Endodermal cell (in vitro differentiated cells): ENCODE measurements around the gene PPDPF. TPM values are rescaled to one million over a fixed set of nuclear protein-coding genes. Genes with fewer than 3 reads are reported as not detected.

Experiments
- DNase-seq: peaks from one replicate; pipeline ENCODE4 v3.0.0-alpha.2; 2017
- H3K27ac ChIP-seq: 2 replicates; pipeline ENCODE4 v1.5.1; 2013; ENCODE audit warnings: mild to moderate bottlenecking, low read depth, low read length, moderate library complexity
- H3K27me3 ChIP-seq: 2 replicates; pipeline ENCODE4 v1.6.1; 2013; ENCODE audit warnings: mild to moderate bottlenecking, low read length, moderate library complexity; ENCODE audit not compliant: insufficient read depth, control insufficient read depth, poor library complexity, severe bottlenecking
- H3K36me3 ChIP-seq: 2 replicates; pipeline ENCODE4 v1.7.0; 2013; ENCODE audit warnings: mild to moderate bottlenecking, low read length, moderate library complexity; ENCODE audit not compliant: control insufficient read depth, insufficient read depth
- H3K4me1 ChIP-seq: one replicate; pipeline ENCODE4 v1.7.0; 2013; ENCODE audit warnings: low read length; ENCODE audit not compliant: control insufficient read depth, insufficient read depth
- H3K4me3 ChIP-seq: 2 replicates; pipeline ENCODE4 v1.5.1; 2013; ENCODE audit warnings: mild to moderate bottlenecking, low read length, moderate library complexity
- H3K9ac ChIP-seq: 2 replicates; pipeline ENCODE4 v1.6.1; 2013; ENCODE audit warnings: mild to moderate bottlenecking, low read length, moderate library complexity; ENCODE audit not compliant: poor library complexity, severe bottlenecking; ENCODE audit errors: extremely low read depth
- H3K9me3 ChIP-seq: 2 replicates; pipeline ENCODE4 v1.6.1; 2013; ENCODE audit warnings: mild to moderate bottlenecking, low read length, moderate library complexity; ENCODE audit not compliant: control insufficient read depth
- H3K27ac Mint-ChIP-seq: 2 replicates; pipeline ENCODE4 v1.8.0; 2020; ENCODE audit warnings: mixed read lengths
- H3K27me3 Mint-ChIP-seq: 2 replicates; pipeline ENCODE4 v1.8.0; 2021; ENCODE audit warnings: mild to moderate bottlenecking, mixed read lengths; ENCODE audit not compliant: insufficient read depth
- H3K36me3 Mint-ChIP-seq: 2 replicates; pipeline ENCODE4 v1.8.0; 2020; ENCODE audit warnings: low read depth, mixed read lengths
- H3K4me1 Mint-ChIP-seq: 2 replicates; pipeline ENCODE4 v1.8.0; 2020; ENCODE audit warnings: mixed read lengths
- H3K4me3 Mint-ChIP-seq: 2 replicates; pipeline ENCODE4 v1.8.0; 2020; ENCODE audit warnings: mild to moderate bottlenecking, moderate library complexity, mixed read lengths
- H3K9me3 Mint-ChIP-seq: 2 replicates; pipeline ENCODE4 v1.8.0; 2020; ENCODE audit warnings: mild to moderate bottlenecking, mixed read lengths
- WGBS, 2 experiments: methylation state at CpG; one replicate each; pipeline versions ENCODE4 v1.1.5 to v1.1.7; 2013; ENCODE audit warnings: missing lambda C conversion rate in 2 of 2, mixed read lengths in 1 of 2; ENCODE audit not compliant: insufficient coverage in 1 of 2, insufficient read length in 1 of 2; 5-methylcytosine and 5-hydroxymethylcytosine counted together
- total RNA-seq, 2 donors: library from RNA; stranded (reverse); fragmentation: NEBNext Ultra II Directional in 1 of 2; extraction: Animal tissue kit (Norgen Biotek cat#: 25700) in 1 of 2; gene quantifications; 2 replicates in 1 of 2; 3 replicates in 1 of 2; pipeline ENCODE4 v1.2.1, GENCODE V29; 2021
- TF ChIP-seq, protein P1 (sequence below): fragments of 200-600 bp; sonication (generic); conservative IDR thresholded peaks from 2 replicates; pipeline ENCODE4 v1.5.0; 2021; ENCODE audit warnings: antibody characterized with exemption, mild to moderate bottlenecking

Gene PPDPF
- total RNA-seq, 2 donors from 2014 or later, result 247 to 296 TPM

DNA sequence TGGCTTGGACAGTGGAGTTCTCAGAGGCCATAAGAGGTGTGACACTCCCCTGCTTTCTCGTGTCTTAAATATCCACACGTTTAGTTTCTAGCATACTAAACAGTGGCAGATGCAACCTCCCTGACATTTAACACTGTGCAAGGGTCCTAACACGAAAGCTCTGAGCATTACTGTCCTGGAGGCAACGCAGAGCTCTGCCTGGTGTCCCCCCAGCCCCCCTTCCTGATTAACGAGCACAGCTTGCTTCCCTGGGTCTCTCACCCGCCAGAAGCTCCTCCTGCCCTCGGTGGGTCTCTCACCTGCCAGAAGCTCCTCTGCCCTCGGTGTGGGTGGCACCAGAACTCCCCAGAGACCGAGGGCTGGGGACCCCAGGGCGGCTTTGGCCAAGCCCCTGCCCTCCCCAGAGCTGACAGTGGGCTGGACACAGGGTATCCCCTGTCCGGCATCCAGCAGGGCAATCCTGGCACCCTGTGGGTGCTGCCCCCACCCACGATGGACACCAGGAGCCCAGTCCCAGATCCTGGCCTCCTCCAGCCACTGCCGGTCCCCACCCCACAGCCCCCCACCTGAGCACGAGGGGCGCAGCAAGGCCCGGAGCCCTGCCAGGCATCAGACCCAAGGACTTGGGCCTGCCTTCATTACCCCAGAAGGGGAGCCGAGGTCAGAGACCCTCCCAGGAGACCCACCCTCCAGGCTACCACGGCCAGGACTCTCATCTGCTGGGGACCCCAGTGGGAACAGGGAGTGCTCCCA lies 35.7 kb upstream of the PPDPF start:
- WGBS, 2 experiments, result 63 to 80% methylated on average over 1 to 18 of the region's 18 CpGs
- Histone ChIP-seq H3K4me1 (no peaks in the 10 kb centered on the region), H3K36me3 (no peaks in the 10 kb centered on the region), H3K4me3 (no peak overlapping the region), H3K9me3 (no peaks in the 10 kb centered on the region), H3K9ac (no peak overlapping the region), H3K27ac (no peak overlapping the region), H3K27me3 (peaks cover 26% of the 10 kb centered on the region)
- Mint-ChIP-seq H3K4me3 (no peak overlapping the region), H3K36me3 (no peaks in the 10 kb centered on the region), H3K9me3 (peaks cover 2% of the 10 kb centered on the region), H3K27ac (no peak overlapping the region), H3K4me1 (no peaks in the 10 kb centered on the region), H3K27me3 (peaks cover 26% of the 10 kb centered on the region)
- DNase-seq, result no peak
- TF ChIP-seq, protein P1, sequence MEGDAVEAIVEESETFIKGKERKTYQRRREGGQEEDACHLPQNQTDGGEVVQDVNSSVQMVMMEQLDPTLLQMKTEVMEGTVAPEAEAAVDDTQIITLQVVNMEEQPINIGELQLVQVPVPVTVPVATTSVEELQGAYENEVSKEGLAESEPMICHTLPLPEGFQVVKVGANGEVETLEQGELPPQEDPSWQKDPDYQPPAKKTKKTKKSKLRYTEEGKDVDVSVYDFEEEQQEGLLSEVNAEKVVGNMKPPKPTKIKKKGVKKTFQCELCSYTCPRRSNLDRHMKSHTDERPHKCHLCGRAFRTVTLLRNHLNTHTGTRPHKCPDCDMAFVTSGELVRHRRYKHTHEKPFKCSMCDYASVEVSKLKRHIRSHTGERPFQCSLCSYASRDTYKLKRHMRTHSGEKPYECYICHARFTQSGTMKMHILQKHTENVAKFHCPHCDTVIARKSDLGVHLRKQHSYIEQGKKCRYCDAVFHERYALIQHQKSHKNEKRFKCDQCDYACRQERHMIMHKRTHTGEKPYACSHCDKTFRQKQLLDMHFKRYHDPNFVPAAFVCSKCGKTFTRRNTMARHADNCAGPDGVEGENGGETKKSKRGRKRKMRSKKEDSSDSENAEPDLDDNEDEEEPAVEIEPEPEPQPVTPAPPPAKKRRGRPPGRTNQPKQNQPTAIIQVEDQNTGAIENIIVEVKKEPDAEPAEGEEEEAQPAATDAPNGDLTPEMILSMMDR, result no peak

DNA sequence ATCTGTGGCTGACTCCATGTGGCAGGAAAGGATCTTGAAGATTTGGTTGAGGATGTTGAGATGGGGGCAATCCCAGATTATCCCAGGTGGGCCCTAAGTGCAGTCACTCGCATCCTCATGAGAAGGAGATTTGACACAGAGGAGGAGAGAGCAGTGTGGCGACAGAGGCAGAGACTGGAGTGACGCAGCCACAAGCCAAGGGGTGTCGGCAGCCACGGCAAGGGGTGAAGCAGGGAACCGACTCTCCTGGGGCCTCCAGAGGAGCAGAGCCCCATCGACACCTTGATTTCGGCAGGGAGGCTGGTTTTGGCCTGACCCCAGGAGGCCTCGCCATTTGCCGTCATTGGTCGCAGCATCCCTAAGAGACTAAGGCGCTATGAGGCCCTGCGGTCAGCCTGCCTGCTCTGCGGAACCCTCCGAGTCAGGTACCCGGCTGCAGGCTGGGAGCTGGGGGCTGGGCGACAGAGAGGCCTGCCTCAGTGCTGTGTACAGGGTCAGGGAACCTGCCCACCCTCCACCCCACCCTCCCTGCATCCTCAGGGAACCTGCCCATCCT lies 34.2 kb upstream of the PPDPF start:
- Histone ChIP-seq H3K27ac (no peak overlapping the region), H3K9ac (no peak overlapping the region), H3K36me3 (no peaks in the 10 kb centered on the region), H3K9me3 (no peaks in the 10 kb centered on the region), H3K4me3 (no peak overlapping the region), H3K27me3 (peaks cover 28% of the 10 kb centered on the region), H3K4me1 (no peaks in the 10 kb centered on the region)
- DNase-seq, result no peak
- Mint-ChIP-seq H3K36me3 (no peaks in the 10 kb centered on the region), H3K4me3 (no peak overlapping the region), H3K9me3 (peaks cover 2% of the 10 kb centered on the region), H3K27me3 (peaks cover 33% of the 10 kb centered on the region), H3K4me1 (no peaks in the 10 kb centered on the region), H3K27ac (no peak overlapping the region)
- TF ChIP-seq, protein P1, result no peak
- WGBS, 2 experiments, result 86 to 92% methylated on average over 12 to 16 of the region's 17 CpGs

DNA sequence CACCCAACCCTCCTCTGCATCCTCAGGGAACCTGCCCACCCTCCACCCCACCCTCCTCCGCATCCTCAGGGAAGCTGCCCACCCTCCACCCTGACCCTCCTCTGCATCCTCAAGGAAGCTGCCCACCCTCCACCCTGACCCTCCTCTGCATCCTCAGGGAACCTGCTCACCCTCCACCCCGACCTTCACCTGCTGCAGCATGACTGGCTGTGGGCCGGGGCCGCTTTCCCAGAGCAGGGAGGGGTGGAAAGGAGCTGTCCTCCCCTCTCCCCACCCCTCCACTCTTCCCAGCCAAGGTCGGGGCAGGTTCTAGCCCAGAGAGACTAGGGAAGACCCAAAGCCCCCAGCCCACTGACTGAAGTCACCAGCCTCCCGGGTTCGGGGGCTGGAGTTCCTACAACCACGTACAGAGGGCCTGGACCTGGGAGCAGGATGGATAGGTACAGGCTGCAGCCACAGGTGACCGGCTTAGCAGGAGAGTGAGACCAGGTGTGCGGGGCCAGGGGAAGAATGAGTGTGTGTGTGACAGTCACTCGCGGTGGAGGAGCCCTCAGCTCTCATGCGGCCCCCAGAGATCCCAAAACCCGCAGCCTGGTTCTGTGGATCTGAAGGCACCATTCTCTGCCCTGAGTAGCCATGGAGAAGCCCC lies 33.3 kb upstream of the PPDPF start:
- no peaks in the 10 kb centered on the region for H3K36me3 ChIP-seq
- H3K27me3 ChIP-seq, result peaks cover 28% of the 10 kb centered on the region
- H3K27me3 Mint-ChIP-seq, result peaks cover 33% of the 10 kb centered on the region
- H3K27ac Mint-ChIP-seq, result no peak overlapping the region
- no peak overlapping the region for H3K27ac ChIP-seq
- H3K4me1 ChIP-seq, result no peaks in the 10 kb centered on the region
- H3K9me3 ChIP-seq, result no peaks in the 10 kb centered on the region
- peak; percentile 57 for DNase-seq
- no peaks in the 10 kb centered on the region for H3K4me1 Mint-ChIP-seq
- no peak overlapping the region for H3K9ac ChIP-seq
- H3K4me3 Mint-ChIP-seq, result peak overlapping the region; percentile 28
- WGBS, 2 experiments, result 67 to 69% methylated on average over 4 to 14 of the region's 14 CpGs
- no peak overlapping the region for H3K4me3 ChIP-seq
- H3K36me3 Mint-ChIP-seq, result peaks cover 2% of the 10 kb centered on the region
- TF ChIP-seq, protein P1, result no peak
- peaks cover 2% of the 10 kb centered on the region for H3K9me3 Mint-ChIP-seq
